ENCODE data around the gene IFT172.

IFT172 gene

DNA sequence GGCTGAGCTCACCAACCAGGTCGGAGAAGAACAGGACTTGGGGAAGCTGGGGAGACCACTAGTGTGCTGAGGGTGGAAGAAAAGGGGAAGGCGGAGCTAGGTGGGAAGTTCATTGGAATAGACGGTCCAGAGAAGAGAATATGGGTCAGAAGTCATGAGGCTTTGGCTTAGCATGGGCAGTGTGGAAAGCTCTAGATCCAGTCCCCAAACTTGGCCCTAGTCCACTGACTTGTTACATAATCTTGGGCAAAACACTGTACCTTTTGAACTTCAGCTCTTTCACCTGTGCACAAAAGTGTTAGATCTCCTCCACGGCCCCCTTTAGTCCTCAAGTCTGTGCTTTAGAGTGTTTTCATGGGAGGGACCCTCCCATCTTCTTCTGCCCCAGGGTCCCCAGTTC is 17.8 kb upstream of the IFT172 start:
- no CpG with 5 or more reads among the region's 4 CpGs for WGBS (ENCODE audit: insufficient coverage, insufficient read length)
- H3K9me3 ChIP-seq (ENCODE audit: control insufficient read depth, insufficient read depth, low read length), result no peaks in the 10 kb centered on the region
- no peak overlapping the region for H3K27ac ChIP-seq (ENCODE audit: low read length)
- no peaks in the 10 kb centered on the region for H3K27me3 ChIP-seq (ENCODE audit: control insufficient read depth, insufficient read depth, low read length)
- no peaks in the 10 kb centered on the region for H3K36me3 ChIP-seq (ENCODE audit: control insufficient read depth, insufficient read depth, low read length)
- no peak for DNase-seq (ENCODE audit: low read depth, low spot score)
- H3K4me3 ChIP-seq (ENCODE audit: low read length), result no peak overlapping the region
- H3K4me1 ChIP-seq (ENCODE audit: control insufficient read depth, insufficient read depth, low read length), result no peaks in the 10 kb centered on the region

DNA sequence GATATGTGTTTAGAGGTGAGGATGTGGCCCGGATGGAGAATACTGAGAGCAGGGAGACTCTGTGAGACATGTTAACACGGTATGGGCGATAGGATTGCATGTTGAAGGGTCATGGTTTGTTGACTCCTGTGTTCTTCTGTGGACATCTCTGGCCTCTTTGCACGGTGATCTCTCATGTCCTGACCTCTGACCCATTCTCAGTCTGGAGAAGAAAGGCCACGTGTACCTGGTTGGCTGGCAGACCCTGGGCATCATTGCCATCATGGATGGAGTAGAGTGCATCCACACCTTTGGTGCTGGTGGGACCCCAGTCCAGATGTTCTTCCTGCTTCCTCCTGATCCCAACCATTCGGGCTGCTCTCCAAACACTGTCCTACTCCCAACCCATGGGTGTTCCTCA is 17.0 kb upstream of the IFT172 start:
- no peak overlapping the region for H3K4me3 ChIP-seq (ENCODE audit: low read length)
- H3K27me3 ChIP-seq (ENCODE audit: control insufficient read depth, insufficient read depth, low read length), result no peaks in the 10 kb centered on the region
- no peak overlapping the region for H3K27ac ChIP-seq (ENCODE audit: low read length)
- no peaks in the 10 kb centered on the region for H3K4me1 ChIP-seq (ENCODE audit: control insufficient read depth, insufficient read depth, low read length)
- WGBS (ENCODE audit: insufficient coverage, insufficient read length), result no CpG with 5 or more reads among the region's 6 CpGs
- H3K36me3 ChIP-seq (ENCODE audit: control insufficient read depth, insufficient read depth, low read length), result no peaks in the 10 kb centered on the region
- no peaks in the 10 kb centered on the region for H3K9me3 ChIP-seq (ENCODE audit: control insufficient read depth, insufficient read depth, low read length)
- DNase-seq (ENCODE audit: low read depth, low spot score), result no peak

- H3K4me3 ChIP-seq (ENCODE audit: low read length), result no peak overlapping the region
- no CpG with 5 or more reads among the region's 4 CpGs for WGBS (ENCODE audit: insufficient coverage, insufficient read length)
- no peaks in the 10 kb centered on the region for H3K9me3 ChIP-seq (ENCODE audit: control insufficient read depth, insufficient read depth, low read length)
- no peaks in the 10 kb centered on the region for H3K36me3 ChIP-seq (ENCODE audit: control insufficient read depth, insufficient read depth, low read length)
- H3K27ac ChIP-seq (ENCODE audit: low read length), result no peak overlapping the region
- no peaks in the 10 kb centered on the region for H3K4me1 ChIP-seq (ENCODE audit: control insufficient read depth, insufficient read depth, low read length)
- DNase-seq (ENCODE audit: low read depth, low spot score), result no peak
- H3K27me3 ChIP-seq (ENCODE audit: control insufficient read depth, insufficient read depth, low read length), result no peaks in the 10 kb centered on the region
These were observed 12.6 kb upstream of the IFT172 start for GRCh38 chr2:27502142-27502541.

GRCh38 chr2:27501042-27501441 is 11.5 kb upstream of the IFT172 start:
- Histone ChIP-seq H3K9me3 (ENCODE audit: control insufficient read depth, insufficient read depth, low read length) (no peaks in the 10 kb centered on the region), H3K36me3 (ENCODE audit: control insufficient read depth, insufficient read depth, low read length) (no peaks in the 10 kb centered on the region), H3K4me3 (ENCODE audit: low read length) (no peak overlapping the region), H3K4me1 (ENCODE audit: control insufficient read depth, insufficient read depth, low read length) (no peaks in the 10 kb centered on the region), H3K27ac (ENCODE audit: low read length) (no peak overlapping the region), H3K27me3 (ENCODE audit: control insufficient read depth, insufficient read depth, low read length) (no peaks in the 10 kb centered on the region)
- DNase-seq (ENCODE audit: low read depth, low spot score), result no peak

DNA sequence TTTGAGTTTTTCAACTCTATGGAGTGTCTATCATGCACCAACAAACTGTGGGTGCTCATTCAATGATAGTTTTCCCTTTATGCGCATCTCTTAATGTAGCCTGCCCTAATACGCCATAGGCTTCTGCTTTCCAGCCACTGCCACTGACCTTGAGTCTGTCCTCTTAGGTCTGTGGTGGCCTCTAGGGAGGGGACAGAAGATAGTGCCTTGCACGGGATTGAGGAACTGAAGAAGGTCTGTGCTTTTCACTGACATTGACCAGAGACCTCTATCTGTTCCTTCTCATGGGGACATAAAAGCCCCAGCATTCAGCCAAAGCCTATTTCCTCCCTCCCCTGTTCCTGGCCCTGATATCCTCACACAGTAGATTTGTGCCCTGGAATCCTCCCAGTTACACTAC is 9.4 kb upstream of the IFT172 start:
- WGBS (ENCODE audit: insufficient coverage, insufficient read length), result no CpG with 5 or more reads among the region's 3 CpGs
- no peak overlapping the region for H3K4me3 ChIP-seq (ENCODE audit: low read length)

DNA sequence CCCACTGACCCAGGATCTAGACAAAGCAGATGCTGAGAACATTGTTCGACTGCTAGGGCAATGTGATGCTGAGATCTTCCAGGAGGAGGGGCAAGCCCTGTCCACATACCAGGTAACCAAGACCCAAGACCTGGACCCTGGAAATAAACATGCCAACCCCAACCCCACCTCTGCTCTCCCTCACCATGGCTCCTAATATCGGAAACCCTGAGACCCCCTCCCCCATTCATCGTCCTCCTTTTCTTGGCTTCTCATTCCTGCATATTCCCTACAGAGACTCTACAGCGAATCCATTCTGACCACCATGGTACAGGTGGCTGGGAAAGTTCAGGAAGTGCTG is 7.7 kb upstream of the IFT172 start:
- H3K4me1 ChIP-seq (ENCODE audit: control insufficient read depth, insufficient read depth, low read length), result peaks cover 2% of the 10 kb centered on the region; the same call in 1 of the 2 replicates
- no CpG with 5 or more reads among the region's 4 CpGs for WGBS (ENCODE audit: insufficient coverage, insufficient read length)
- no peaks in the 10 kb centered on the region for H3K36me3 ChIP-seq (ENCODE audit: control insufficient read depth, insufficient read depth, low read length)
- no peaks in the 10 kb centered on the region; the same call in 1 of the 2 replicates for H3K27me3 ChIP-seq (ENCODE audit: control insufficient read depth, insufficient read depth, low read length)
- H3K4me3 ChIP-seq (ENCODE audit: low read length), result no peak overlapping the region
- no peak overlapping the region for H3K27ac ChIP-seq (ENCODE audit: low read length)
- no peak for DNase-seq (ENCODE audit: low read depth, low spot score)
- H3K9me3 ChIP-seq (ENCODE audit: control insufficient read depth, insufficient read depth, low read length), result no peaks in the 10 kb centered on the region

More for the DNA sequence above, 9.4 kb upstream of the IFT172 start:
- H3K27ac ChIP-seq (ENCODE audit: low read length), result no peak overlapping the region
- H3K27me3 ChIP-seq (ENCODE audit: control insufficient read depth, insufficient read depth, low read length), result no peaks in the 10 kb centered on the region; the same call in 1 of the 2 replicates
- H3K4me1 ChIP-seq (ENCODE audit: control insufficient read depth, insufficient read depth, low read length), result peaks cover 2% of the 10 kb centered on the region; the same call in 1 of the 2 replicates
- no peak for DNase-seq (ENCODE audit: low read depth, low spot score)
- no peaks in the 10 kb centered on the region for H3K36me3 ChIP-seq (ENCODE audit: control insufficient read depth, insufficient read depth, low read length)
- H3K9me3 ChIP-seq (ENCODE audit: control insufficient read depth, insufficient read depth, low read length), result no peaks in the 10 kb centered on the region

DNA sequence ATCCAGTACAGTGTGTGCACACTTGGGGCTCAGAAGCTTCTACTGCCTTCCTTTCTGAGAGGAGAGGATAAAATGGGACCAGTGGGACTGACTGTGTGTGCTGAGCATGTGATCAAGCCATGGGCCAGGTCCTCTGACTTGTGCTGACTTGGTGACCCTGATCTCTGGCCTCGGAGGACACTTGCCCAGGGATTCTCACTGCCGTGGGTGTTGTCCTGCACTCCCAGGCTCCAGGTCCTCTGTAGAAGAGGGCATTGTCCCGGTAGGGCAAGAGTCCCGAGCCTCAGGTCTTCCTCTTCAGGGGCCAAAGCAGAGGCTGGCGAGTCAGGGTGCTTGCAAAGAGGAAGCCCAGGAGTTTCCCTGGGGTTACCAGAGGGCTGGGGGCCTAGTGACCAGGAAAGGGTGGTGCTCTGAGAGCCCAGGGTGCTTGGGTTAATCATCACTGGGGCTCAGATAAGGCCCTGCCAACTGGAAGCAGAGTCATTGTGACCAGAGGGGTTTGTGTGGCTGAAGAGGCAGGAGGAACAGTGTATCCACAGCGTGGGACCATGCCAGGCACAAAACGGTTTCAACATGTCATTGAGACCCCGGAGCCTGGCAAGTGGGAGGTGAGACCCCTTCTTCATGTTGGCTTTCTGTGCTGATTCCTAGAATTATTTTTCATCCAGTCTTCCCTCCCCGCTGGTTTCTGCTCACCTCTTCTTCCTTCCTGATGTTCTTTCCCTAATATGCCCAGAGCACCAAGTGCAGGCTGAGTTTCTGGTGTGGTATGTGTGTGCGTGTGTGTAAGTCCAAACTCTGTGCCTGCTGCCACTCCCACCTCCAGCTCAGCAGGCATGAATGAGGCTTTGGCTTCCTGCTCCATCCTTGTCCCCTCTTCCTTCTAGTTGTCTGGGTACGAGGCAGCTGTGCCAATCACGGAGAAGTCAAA is 7.1 kb upstream of the IFT172 start, which contains the start of gene GCKR:
Gene GCKR, plus strand, starts transcription at position 483 of the 931 bp plus-strand sequence. Its CDS starts 66 bp downstream, at position 549.
- Histone ChIP-seq H3K36me3 (ENCODE audit: control insufficient read depth, insufficient read depth, low read length) (no peaks in the 10 kb centered on the region), H3K4me1 (ENCODE audit: control insufficient read depth, insufficient read depth, low read length) (peaks cover 2% of the 10 kb centered on the region; the same call in 1 of the 2 replicates), H3K27ac (ENCODE audit: low read length) (no peak within 1 kb of the TSS), H3K4me3 (ENCODE audit: low read length) (no peak within 1 kb of the TSS), H3K27me3 (ENCODE audit: control insufficient read depth, insufficient read depth, low read length) (no peaks in the 10 kb centered on the region; the same call in 1 of the 2 replicates), H3K9me3 (ENCODE audit: control insufficient read depth, insufficient read depth, low read length) (no peaks in the 10 kb centered on the region)
- no peak for DNase-seq (ENCODE audit: low read depth, low spot score)
- no CpG with 5 or more reads among the region's 12 CpGs for WGBS (ENCODE audit: insufficient coverage, insufficient read length)

GRCh38 chr2:27495840-27496356 is 6.4 kb upstream of the IFT172 start:
- Histone ChIP-seq H3K4me3 (ENCODE audit: low read length) (no peak overlapping the region), H3K36me3 (ENCODE audit: control insufficient read depth, insufficient read depth, low read length) (no peaks in the 10 kb centered on the region), H3K27me3 (ENCODE audit: control insufficient read depth, insufficient read depth, low read length) (no peaks in the 10 kb centered on the region; the same call in 1 of the 2 replicates), H3K4me1 (ENCODE audit: control insufficient read depth, insufficient read depth, low read length) (peaks cover 2% of the 10 kb centered on the region; the same call in 1 of the 2 replicates), H3K9me3 (ENCODE audit: control insufficient read depth, insufficient read depth, low read length) (no peaks in the 10 kb centered on the region), H3K27ac (ENCODE audit: low read length) (no peak overlapping the region)
- DNase-seq (ENCODE audit: low read depth, low spot score), result no peak
- WGBS (ENCODE audit: insufficient coverage, insufficient read length), result no CpG with 5 or more reads among the region's 4 CpGs

DNA sequence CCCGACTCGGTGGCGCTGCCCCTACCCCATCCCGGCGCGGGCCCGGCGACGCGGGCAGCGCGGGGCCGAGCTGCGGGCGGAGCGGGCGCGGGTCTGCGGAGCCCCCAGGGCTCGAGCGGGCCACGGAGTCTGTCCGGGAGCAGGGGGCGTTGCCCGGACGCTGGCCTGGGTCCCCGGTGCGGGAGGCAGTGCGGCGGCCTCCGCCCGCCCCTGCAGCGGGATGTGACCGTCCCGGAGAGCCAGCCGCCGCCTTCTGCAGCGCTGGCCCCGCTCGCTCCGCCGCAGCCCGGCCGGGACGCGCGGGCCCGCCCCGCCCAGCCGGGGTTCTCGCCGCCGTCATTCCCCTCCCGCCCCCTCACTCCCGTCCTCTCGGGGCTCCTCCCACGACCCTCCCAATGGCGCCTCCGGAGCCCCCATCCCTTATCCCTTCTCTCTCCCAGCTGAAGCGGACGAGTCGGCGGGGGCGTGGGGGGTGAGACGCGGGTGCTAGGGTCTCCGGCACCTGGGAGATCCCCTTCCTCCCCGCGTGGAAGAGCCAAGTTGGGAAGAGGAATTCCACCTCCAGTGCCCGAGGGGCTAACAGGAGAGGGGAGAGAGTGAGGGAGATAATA is 5.5 kb upstream of the IFT172 start, which contains the start of gene FNDC4:
Gene FNDC4, minus strand, starts transcription at position 257 of the 611 bp plus-strand sequence. CDS start 521 bp downstream, outside the sequence.
- no CpG with 5 or more reads among the region's 70 CpGs for WGBS (ENCODE audit: insufficient coverage, insufficient read length)
- no peak for DNase-seq (ENCODE audit: low read depth, low spot score)
- Histone ChIP-seq H3K27me3 (ENCODE audit: control insufficient read depth, insufficient read depth, low read length) (no peaks in the 10 kb centered on the region; the same call in 1 of the 2 replicates), H3K36me3 (ENCODE audit: control insufficient read depth, insufficient read depth, low read length) (no peaks in the 10 kb centered on the region), H3K27ac (ENCODE audit: low read length) (no peak within 1 kb of the TSS), H3K4me1 (ENCODE audit: control insufficient read depth, insufficient read depth, low read length) (peaks cover 2% of the 10 kb centered on the region; the same call in 1 of the 2 replicates), H3K9me3 (ENCODE audit: control insufficient read depth, insufficient read depth, low read length) (no peaks in the 10 kb centered on the region), H3K4me3 (ENCODE audit: low read length) (peak within 1 kb of the TSS; percentile 71)

DNA sequence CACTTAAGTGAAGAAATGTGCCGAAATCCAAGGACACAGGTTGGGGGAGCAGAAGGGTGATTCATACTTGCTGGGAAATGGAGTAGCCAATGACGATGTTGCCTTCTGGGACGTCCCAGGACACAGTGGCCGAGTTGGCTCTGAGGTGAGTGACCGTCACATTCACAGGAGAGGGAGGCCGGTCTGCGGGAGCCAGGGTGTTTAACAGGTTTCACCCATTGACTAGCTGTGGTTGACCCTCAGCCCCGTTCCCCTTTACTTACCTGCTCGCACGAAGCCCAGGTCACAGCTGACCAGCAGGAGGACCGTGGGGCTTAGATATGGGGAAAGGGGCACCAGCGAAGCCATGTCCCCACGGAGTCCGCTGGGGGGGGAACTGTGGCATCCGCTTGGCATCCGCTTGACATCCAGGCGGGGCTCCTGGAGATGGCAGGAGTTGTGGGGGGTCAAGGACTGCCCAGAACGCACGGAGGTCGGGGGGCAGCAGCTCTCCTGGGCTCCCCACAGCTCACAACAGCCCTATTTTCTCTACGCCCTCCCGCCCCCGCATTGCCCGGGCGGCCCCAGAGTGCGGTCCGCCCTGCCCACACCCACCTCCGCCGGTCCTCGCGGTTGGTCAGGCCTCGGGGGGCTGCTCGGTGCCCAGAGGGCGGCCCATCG is 4.9 kb upstream of the IFT172 start:
- Histone ChIP-seq H3K27me3 (ENCODE audit: control insufficient read depth, insufficient read depth, low read length) (no peaks in the 10 kb centered on the region; the same call in 1 of the 2 replicates), H3K36me3 (ENCODE audit: control insufficient read depth, insufficient read depth, low read length) (no peaks in the 10 kb centered on the region), H3K4me1 (ENCODE audit: control insufficient read depth, insufficient read depth, low read length) (peaks cover 2% of the 10 kb centered on the region; the same call in 1 of the 2 replicates), H3K27ac (ENCODE audit: low read length) (no peak overlapping the region), H3K9me3 (ENCODE audit: control insufficient read depth, insufficient read depth, low read length) (no peaks in the 10 kb centered on the region), H3K4me3 (ENCODE audit: low read length) (peak overlapping the region; percentile 71)
- whole genome bisulfite sequencing (ENCODE audit: insufficient coverage, insufficient read length), result no CpG with 5 or more reads among the region's 35 CpGs
- no peak for DNase-seq (ENCODE audit: low read depth, low spot score)

Data from iPS DF 6.9 (cell line).